ENCODE data around the gene CASKIN2.

The CASKIN2 gene

GRCh38 chr17:75531721-75532072 is 16.4 kb upstream of the CASKIN2 start:
- Histone ChIP-seq H3K9ac (ENCODE audit: insufficient read length, low read depth) (no peak overlapping the region), H3K9me3 (ENCODE audit: insufficient read depth, low read length) (no peaks in the 10 kb centered on the region), H3K27me3 (ENCODE audit: insufficient read depth, insufficient read length) (peaks cover 1% of the 10 kb centered on the region), H3K4me1 (ENCODE audit: insufficient read depth, insufficient read length) (peaks cover 31% of the 10 kb centered on the region), H3K36me3 (ENCODE audit: insufficient read depth, insufficient read length, low read length) (peaks cover 11% of the 10 kb centered on the region), H3K4me3 (ENCODE audit: insufficient read length, low read depth) (no peak overlapping the region)
- DNase-seq (ENCODE audit: low read depth, low spot score): no peak
- TF ChIP-seq ZNF274 (IDR thresholded peaks at IDR 0.05; ENCODE audit: low read depth, low read length): no peak
- TF ChIP-seq YY1 (IDR thresholded peaks at IDR 0.05; ENCODE audit: insufficient read depth, insufficient read length): no peak
- no peak for TF ChIP-seq SUZ12 (IDR thresholded peaks at IDR 0.05; ENCODE audit: extremely low read depth, insufficient read depth, insufficient read length)

GRCh38 chr17:75530837-75531720 is 15.7 kb upstream of the CASKIN2 start:
- Histone ChIP-seq H3K4me1 (ENCODE audit: insufficient read depth, insufficient read length) (peaks cover 31% of the 10 kb centered on the region), H3K9ac (ENCODE audit: insufficient read length, low read depth) (no peak overlapping the region), H3K4me3 (ENCODE audit: insufficient read length, low read depth) (no peak overlapping the region), H3K36me3 (ENCODE audit: insufficient read depth, insufficient read length, low read length) (peaks cover 11% of the 10 kb centered on the region), H3K27me3 (ENCODE audit: insufficient read depth, insufficient read length) (peaks cover 7% of the 10 kb centered on the region), H3K9me3 (ENCODE audit: insufficient read depth, low read length) (no peaks in the 10 kb centered on the region)
- TF ChIP-seq ZNF274 (IDR thresholded peaks at IDR 0.05; ENCODE audit: low read depth, low read length) (no peak), SUZ12 (IDR thresholded peaks at IDR 0.05; ENCODE audit: extremely low read depth, insufficient read depth, insufficient read length) (no peak), YY1 (IDR thresholded peaks at IDR 0.05; ENCODE audit: insufficient read depth, insufficient read length) (no peak)
- no peak for DNase-seq (ENCODE audit: low read depth, low spot score)

- DNase-seq (ENCODE audit: low read depth, low spot score): no peak
Measured at GRCh38 chr17:75526555-75527270, 11.4 kb upstream of the CASKIN2 start.

GRCh38 chr17:75525806-75526554 is 10.6 kb upstream of the CASKIN2 start:
- Histone ChIP-seq H3K27me3 (ENCODE audit: insufficient read depth, insufficient read length) (peaks cover 11% of the 10 kb centered on the region), H3K36me3 (ENCODE audit: insufficient read depth, insufficient read length, low read length) (peaks cover 33% of the 10 kb centered on the region), H3K4me3 (ENCODE audit: insufficient read length, low read depth) (peak overlapping the region; percentile 65), H3K4me1 (ENCODE audit: insufficient read depth, insufficient read length) (peaks cover 8% of the 10 kb centered on the region), H3K9me3 (ENCODE audit: insufficient read depth, low read length) (no peaks in the 10 kb centered on the region), H3K9ac (ENCODE audit: insufficient read length, low read depth) (peak overlapping the region; percentile 86)
- TF ChIP-seq SUZ12 (IDR thresholded peaks at IDR 0.05; ENCODE audit: extremely low read depth, insufficient read depth, insufficient read length): no peak
- DNase-seq (ENCODE audit: low read depth, low spot score): no peak

More at GRCh38 chr17:75526555-75527270, 11.4 kb upstream of the CASKIN2 start:
- Histone ChIP-seq H3K36me3 (ENCODE audit: insufficient read depth, insufficient read length, low read length) (peaks cover 26% of the 10 kb centered on the region), H3K9ac (ENCODE audit: insufficient read length, low read depth) (peak overlapping the region; percentile 86), H3K4me1 (ENCODE audit: insufficient read depth, insufficient read length) (peaks cover 15% of the 10 kb centered on the region), H3K4me3 (ENCODE audit: insufficient read length, low read depth) (peak overlapping the region; percentile 65), H3K27me3 (ENCODE audit: insufficient read depth, insufficient read length) (peaks cover 11% of the 10 kb centered on the region), H3K9me3 (ENCODE audit: insufficient read depth, low read length) (no peaks in the 10 kb centered on the region)
- no peak for TF ChIP-seq YY1 (IDR thresholded peaks at IDR 0.05; ENCODE audit: insufficient read depth, insufficient read length)
- no peak for TF ChIP-seq ZNF274 (IDR thresholded peaks at IDR 0.05; ENCODE audit: low read depth, low read length)
- TF ChIP-seq SUZ12 (IDR thresholded peaks at IDR 0.05; ENCODE audit: extremely low read depth, insufficient read depth, insufficient read length): no peak

GRCh38 chr17:75524970-75525805 is 9.9 kb upstream of the CASKIN2 start, which contains the start of gene LLGL2:
Gene LLGL2 (plus strand): TSS chr17:75525697. CDS start chr17:75543427, 17,730 bp downstream.
- Histone ChIP-seq H3K36me3 (ENCODE audit: insufficient read depth, insufficient read length, low read length) (peaks cover 38% of the 10 kb centered on the region), H3K4me1 (ENCODE audit: insufficient read depth, insufficient read length) (peaks cover 4% of the 10 kb centered on the region), H3K4me3 (ENCODE audit: insufficient read length, low read depth) (peak within 1 kb of the TSS; percentile 65), H3K27me3 (ENCODE audit: insufficient read depth, insufficient read length) (peaks cover 11% of the 10 kb centered on the region), H3K9me3 (ENCODE audit: insufficient read depth, low read length) (no peaks in the 10 kb centered on the region), H3K9ac (ENCODE audit: insufficient read length, low read depth) (peak within 1 kb of the TSS; percentile 86)
- DNase-seq (ENCODE audit: low read depth, low spot score): peak; percentile 57
- TF ChIP-seq YY1 (IDR thresholded peaks at IDR 0.05; ENCODE audit: insufficient read depth, insufficient read length): no peak
- no peak for TF ChIP-seq SUZ12 (IDR thresholded peaks at IDR 0.05; ENCODE audit: extremely low read depth, insufficient read depth, insufficient read length)
- TF ChIP-seq ZNF274 (IDR thresholded peaks at IDR 0.05; ENCODE audit: low read depth, low read length): no peak

DNA sequence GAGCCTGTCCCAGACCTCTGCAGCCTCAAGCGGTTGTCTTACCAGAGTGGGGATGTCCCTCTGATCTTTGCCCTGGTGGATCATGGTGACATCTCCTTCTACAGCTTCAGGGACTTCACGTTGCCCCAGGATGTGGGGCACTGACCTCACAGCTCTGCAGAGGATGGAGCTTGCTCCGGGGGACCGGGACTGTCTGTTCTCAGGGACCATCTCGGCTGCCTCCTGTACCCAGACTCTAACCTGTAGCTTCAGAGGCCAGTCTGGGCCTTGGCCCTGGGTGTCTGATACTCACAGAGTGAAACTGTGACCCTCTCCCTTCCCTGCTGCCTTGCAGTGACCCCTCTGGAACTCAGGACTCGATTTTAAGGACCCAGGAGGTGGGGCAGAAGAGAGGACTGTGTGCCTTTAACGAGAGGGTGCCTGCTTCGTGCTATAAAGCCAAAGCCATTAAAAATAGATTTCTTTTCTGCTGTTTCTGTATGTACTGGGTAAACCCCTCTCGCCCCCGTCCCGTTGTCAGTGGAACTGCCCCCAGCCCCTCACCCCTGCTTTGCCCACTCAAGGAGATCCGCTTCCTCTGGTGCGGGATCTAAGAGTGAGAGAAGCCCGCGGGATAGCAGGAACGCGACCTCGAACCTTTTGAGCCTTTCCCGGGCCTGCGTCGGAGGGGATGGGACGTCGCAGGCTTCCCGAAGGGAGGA is 9.1 kb upstream of the CASKIN2 start:
- Histone ChIP-seq H3K4me1 (ENCODE audit: insufficient read depth, insufficient read length) (peaks cover 4% of the 10 kb centered on the region), H3K4me3 (ENCODE audit: insufficient read length, low read depth) (peak overlapping the region; percentile 62), H3K36me3 (ENCODE audit: insufficient read depth, insufficient read length, low read length) (peaks cover 44% of the 10 kb centered on the region), H3K9ac (ENCODE audit: insufficient read length, low read depth) (peak overlapping the region; percentile 80), H3K9me3 (ENCODE audit: insufficient read depth, low read length) (no peaks in the 10 kb centered on the region), H3K27me3 (ENCODE audit: insufficient read depth, insufficient read length) (peaks cover 11% of the 10 kb centered on the region)
- DNase-seq (ENCODE audit: low read depth, low spot score): no peak
- TF ChIP-seq ZNF274 (IDR thresholded peaks at IDR 0.05; ENCODE audit: low read depth, low read length): no peak
- TF ChIP-seq SUZ12 (IDR thresholded peaks at IDR 0.05; ENCODE audit: extremely low read depth, insufficient read depth, insufficient read length): no peak
- no peak for TF ChIP-seq YY1 (IDR thresholded peaks at IDR 0.05; ENCODE audit: insufficient read depth, insufficient read length)
